ENCODE data around the gene SORBS2. TPM values are rescaled to one million over a fixed set of nuclear protein-coding genes. Genes with fewer than 3 reads are reported as not detected.

SORBS2 gene
- polyA plus RNA-seq, 1 donor from 2014 or later: 46.0 TPM

DNA sequence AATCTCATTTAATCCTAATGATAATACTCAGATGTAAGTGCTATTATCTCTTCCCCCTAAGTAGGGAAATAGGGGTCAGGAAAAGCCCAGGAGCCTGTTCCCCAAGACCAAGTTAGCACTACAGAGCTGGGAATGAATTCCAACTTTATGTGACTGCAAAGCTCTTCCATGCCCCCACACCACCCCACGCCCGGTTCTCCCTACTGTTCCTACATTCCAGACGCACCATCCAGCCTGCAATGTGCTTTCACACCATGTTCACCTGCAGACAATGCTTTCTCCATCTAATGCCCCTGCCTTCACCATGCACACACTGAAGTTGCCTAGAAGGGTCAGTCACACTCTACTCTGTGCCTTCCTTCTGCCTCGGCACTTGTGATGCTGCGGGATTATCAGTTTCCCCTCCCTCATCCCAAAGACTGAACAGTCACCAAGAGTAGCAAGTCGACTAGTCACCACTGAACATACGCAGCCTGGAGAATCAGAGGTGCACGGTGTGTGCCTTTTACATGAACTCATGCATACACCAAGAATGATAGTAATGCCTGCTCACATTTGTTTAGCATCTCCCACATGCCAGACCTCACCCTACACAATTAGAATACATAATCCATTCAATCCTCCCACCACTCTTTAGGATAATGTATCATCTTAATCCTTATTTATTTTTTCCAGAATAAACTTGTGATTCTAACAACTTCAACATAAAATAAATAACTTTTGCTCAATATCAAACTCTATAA is 14.2 kb downstream of the SORBS2 start:
- H3K9me3 ChIP-seq (ENCODE audit: low read length): peaks cover 3% of the 10 kb centered on the region
- H3K4me3 ChIP-seq (ENCODE audit: low read length): no peak overlapping the region
- H3K27ac ChIP-seq (ENCODE audit: low read length): no peak overlapping the region
- H3K27me3 ChIP-seq (ENCODE audit: insufficient read depth, low read depth, low read length): no peaks in the 10 kb centered on the region
- H3K4me2 ChIP-seq (ENCODE audit: low read length): no peak overlapping the region
- no peaks in the 10 kb centered on the region for H3F3A ChIP-seq (ENCODE audit: insufficient read depth, low read length, poor library complexity, severe bottlenecking)
- H3K36me3 ChIP-seq (ENCODE audit: insufficient read depth, low read length): peaks cover 7% of the 10 kb centered on the region
- no peaks in the 10 kb centered on the region for H4K20me1 ChIP-seq (ENCODE audit: insufficient read depth)
- H3K79me2 ChIP-seq (replicated peaks; ENCODE audit: insufficient read depth, low read length): peaks cover 4% of the 10 kb centered on the region
- no peak overlapping the region for H3K9ac ChIP-seq (ENCODE audit: low read length)
- no peaks in the 10 kb centered on the region for H3K9me2 ChIP-seq (ENCODE audit: insufficient read depth, low read length)
- H2AFZ ChIP-seq (ENCODE audit: low read depth, low read length): no peak overlapping the region
- TF ChIP-seq EP300 (conservative IDR thresholded peaks at IDR 0.05; ENCODE audit: poor library complexity, severe bottlenecking) (no peak), RAD21 (conservative IDR thresholded peaks at IDR 0.05) (no peak), TAF1 (IDR thresholded peaks at IDR 0.05; ENCODE audit: low read depth) (no peak), EZH2 (IDR thresholded peaks at IDR 0.05; ENCODE audit: borderline replicate concordance, insufficient read depth, low read length, poor library complexity, severe bottlenecking) (no peak), POLR2AphosphoS5 (IDR thresholded peaks at IDR 0.05) (no peak), MXI1 (conservative IDR thresholded peaks at IDR 0.05; ENCODE audit: poor library complexity, severe bottlenecking) (no peak), SMC3 (conservative IDR thresholded peaks at IDR 0.05; ENCODE audit: poor library complexity) (no peak)
- TF ChIP-seq, protein P1, sequence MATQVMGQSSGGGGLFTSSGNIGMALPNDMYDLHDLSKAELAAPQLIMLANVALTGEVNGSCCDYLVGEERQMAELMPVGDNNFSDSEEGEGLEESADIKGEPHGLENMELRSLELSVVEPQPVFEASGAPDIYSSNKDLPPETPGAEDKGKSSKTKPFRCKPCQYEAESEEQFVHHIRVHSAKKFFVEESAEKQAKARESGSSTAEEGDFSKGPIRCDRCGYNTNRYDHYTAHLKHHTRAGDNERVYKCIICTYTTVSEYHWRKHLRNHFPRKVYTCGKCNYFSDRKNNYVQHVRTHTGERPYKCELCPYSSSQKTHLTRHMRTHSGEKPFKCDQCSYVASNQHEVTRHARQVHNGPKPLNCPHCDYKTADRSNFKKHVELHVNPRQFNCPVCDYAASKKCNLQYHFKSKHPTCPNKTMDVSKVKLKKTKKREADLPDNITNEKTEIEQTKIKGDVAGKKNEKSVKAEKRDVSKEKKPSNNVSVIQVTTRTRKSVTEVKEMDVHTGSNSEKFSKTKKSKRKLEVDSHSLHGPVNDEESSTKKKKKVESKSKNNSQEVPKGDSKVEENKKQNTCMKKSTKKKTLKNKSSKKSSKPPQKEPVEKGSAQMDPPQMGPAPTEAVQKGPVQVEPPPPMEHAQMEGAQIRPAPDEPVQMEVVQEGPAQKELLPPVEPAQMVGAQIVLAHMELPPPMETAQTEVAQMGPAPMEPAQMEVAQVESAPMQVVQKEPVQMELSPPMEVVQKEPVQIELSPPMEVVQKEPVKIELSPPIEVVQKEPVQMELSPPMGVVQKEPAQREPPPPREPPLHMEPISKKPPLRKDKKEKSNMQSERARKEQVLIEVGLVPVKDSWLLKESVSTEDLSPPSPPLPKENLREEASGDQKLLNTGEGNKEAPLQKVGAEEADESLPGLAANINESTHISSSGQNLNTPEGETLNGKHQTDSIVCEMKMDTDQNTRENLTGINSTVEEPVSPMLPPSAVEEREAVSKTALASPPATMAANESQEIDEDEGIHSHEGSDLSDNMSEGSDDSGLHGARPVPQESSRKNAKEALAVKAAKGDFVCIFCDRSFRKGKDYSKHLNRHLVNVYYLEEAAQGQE (IDR thresholded peaks at IDR 0.05; ENCODE audit: borderline replicate concordance): no peak
- TF ChIP-seq, protein P2, sequence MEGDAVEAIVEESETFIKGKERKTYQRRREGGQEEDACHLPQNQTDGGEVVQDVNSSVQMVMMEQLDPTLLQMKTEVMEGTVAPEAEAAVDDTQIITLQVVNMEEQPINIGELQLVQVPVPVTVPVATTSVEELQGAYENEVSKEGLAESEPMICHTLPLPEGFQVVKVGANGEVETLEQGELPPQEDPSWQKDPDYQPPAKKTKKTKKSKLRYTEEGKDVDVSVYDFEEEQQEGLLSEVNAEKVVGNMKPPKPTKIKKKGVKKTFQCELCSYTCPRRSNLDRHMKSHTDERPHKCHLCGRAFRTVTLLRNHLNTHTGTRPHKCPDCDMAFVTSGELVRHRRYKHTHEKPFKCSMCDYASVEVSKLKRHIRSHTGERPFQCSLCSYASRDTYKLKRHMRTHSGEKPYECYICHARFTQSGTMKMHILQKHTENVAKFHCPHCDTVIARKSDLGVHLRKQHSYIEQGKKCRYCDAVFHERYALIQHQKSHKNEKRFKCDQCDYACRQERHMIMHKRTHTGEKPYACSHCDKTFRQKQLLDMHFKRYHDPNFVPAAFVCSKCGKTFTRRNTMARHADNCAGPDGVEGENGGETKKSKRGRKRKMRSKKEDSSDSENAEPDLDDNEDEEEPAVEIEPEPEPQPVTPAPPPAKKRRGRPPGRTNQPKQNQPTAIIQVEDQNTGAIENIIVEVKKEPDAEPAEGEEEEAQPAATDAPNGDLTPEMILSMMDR (IDR thresholded peaks at IDR 0.05; ENCODE audit: poor library complexity, severe bottlenecking): no peak

DNA sequence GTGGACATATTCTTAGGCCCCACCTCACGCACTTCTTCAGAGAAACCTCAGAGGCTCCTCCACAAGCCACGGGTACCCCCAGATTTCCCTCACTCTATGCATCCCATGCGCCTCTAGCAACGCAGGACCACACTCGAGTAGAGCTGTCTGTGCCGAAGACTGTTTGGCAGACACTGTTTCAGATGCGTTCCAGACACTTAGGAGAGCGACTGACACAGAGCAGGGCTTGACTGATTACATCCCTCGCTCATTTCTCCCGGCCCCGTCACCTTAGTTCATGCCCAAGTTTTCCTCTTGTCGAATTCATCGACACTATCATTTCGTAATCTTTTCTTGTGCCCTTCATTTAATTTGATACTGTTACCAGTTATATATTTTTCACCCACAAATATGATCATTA is 15.0 kb downstream of the SORBS2 start:
- H2AFZ ChIP-seq (ENCODE audit: low read depth, low read length): no peak overlapping the region
- H3K4me3 ChIP-seq (ENCODE audit: low read length): no peak overlapping the region
- H3K4me2 ChIP-seq (ENCODE audit: low read length): no peak overlapping the region
- H3K36me3 ChIP-seq (ENCODE audit: insufficient read depth, low read length): peaks cover 7% of the 10 kb centered on the region
- H3F3A ChIP-seq (ENCODE audit: insufficient read depth, low read length, poor library complexity, severe bottlenecking): no peaks in the 10 kb centered on the region
- H3K27me3 ChIP-seq (ENCODE audit: insufficient read depth, low read depth, low read length): no peaks in the 10 kb centered on the region
- H3K79me2 ChIP-seq (replicated peaks; ENCODE audit: insufficient read depth, low read length): no peaks in the 10 kb centered on the region
- no peak for TF ChIP-seq POLR2AphosphoS5 (IDR thresholded peaks at IDR 0.05)
- TF ChIP-seq MXI1 (conservative IDR thresholded peaks at IDR 0.05; ENCODE audit: poor library complexity, severe bottlenecking): no peak
- TF ChIP-seq, protein P2 (IDR thresholded peaks at IDR 0.05; ENCODE audit: poor library complexity, severe bottlenecking): no peak
- TF ChIP-seq EZH2 (IDR thresholded peaks at IDR 0.05; ENCODE audit: borderline replicate concordance, insufficient read depth, low read length, poor library complexity, severe bottlenecking): no peak
- TF ChIP-seq, protein P1 (IDR thresholded peaks at IDR 0.05; ENCODE audit: borderline replicate concordance): no peak
- no peak for TF ChIP-seq EP300 (conservative IDR thresholded peaks at IDR 0.05; ENCODE audit: poor library complexity, severe bottlenecking)
- TF ChIP-seq TAF1 (IDR thresholded peaks at IDR 0.05; ENCODE audit: low read depth): no peak
- TF ChIP-seq SMC3 (conservative IDR thresholded peaks at IDR 0.05; ENCODE audit: poor library complexity): no peak
- no peak for TF ChIP-seq RAD21 (conservative IDR thresholded peaks at IDR 0.05)
- no peak overlapping the region for H3K9ac ChIP-seq (ENCODE audit: low read length)
- peaks cover 3% of the 10 kb centered on the region for H3K9me3 ChIP-seq (ENCODE audit: low read length)
- H4K20me1 ChIP-seq (ENCODE audit: insufficient read depth): no peaks in the 10 kb centered on the region
- no peaks in the 10 kb centered on the region for H3K9me2 ChIP-seq (ENCODE audit: insufficient read depth, low read length)
- H3K27ac ChIP-seq (ENCODE audit: low read length): no peak overlapping the region
